ENCODE data around the gene NDUFV2.

NDUFV2 gene

DNA sequence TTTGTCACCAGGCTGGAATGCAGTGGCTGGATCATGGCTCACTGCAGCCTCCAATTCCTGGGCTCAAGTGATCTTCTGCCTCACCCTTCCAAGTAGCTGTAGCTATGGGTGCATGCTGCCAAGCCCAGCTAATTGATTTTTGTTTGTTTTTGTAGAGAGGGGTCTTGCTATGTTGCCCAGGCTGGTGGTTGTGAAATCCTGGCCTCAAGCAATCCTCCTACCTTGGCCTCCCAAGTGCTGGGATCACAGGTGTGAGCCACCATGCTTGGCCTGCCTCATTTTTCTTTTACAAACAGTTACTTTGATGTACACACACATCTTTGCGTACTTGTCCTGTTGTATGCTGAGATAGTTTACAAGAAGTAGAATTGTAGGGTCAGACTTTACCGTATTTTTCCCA lies 21.0 kb downstream of the NDUFV2 start:
- no peak for TF ChIP-seq CTCF (conservative IDR thresholded peaks at IDR 0.05; ENCODE audit: low read depth)
- CTCF ChIA-PET: no interaction called here
- DNase-seq (ENCODE audit: low spot score): no peak
- POLR2A ChIA-PET (ENCODE audit: low non-redundant PET): no interaction called here
- no peak overlapping the region for H3K27ac ChIP-seq

DNA sequence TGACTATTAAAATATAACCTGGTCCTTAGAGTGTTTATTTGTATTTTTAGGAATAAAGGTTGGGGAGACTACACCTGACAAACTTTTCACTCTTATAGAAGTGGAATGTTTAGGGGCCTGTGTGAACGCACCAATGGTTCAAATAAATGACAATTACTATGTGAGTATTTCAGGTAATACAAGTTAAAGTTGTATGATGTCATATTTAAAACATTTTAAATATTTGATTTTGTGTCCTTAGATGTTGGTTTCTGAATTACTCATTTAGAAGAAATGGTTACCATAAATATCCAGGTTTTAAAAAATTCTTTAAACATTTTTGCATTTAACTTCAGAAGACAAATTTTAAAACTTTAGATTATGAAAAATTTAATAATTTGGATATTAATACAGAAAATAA lies 22.3 kb downstream of the NDUFV2 start:
- no peak for TF ChIP-seq CTCF (conservative IDR thresholded peaks at IDR 0.05; ENCODE audit: low read depth)
- no peak for DNase-seq (ENCODE audit: low spot score)
- H3K27ac ChIP-seq: no peak overlapping the region
- CTCF ChIA-PET: no interaction called here
- POLR2A ChIA-PET (ENCODE audit: low non-redundant PET): no interaction called here

DNA sequence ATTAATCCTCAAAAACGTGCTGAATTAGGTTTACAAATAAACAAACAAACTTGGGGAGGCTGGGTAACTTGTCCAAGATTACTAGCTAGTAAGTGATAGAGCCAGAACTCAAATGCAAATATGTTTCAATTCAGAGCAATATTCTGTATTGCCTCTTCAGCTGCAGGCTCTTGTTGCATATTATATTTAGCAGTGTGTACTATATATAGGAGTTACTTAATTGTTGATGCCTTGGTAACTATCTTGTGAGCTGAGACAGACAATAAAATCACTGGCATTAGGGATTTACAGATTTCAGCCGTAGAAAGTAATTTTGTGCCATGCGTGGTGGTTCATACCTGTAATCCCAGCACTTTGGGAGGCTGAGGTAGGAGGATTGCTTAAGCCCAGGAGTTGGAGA lies 23.8 kb downstream of the NDUFV2 start:
- ChIA-PET POLR2A (ENCODE audit: low non-redundant PET) (no interaction called here), CTCF (no interaction called here)
- no peak for DNase-seq (ENCODE audit: low spot score)
- H3K27ac ChIP-seq: no peak overlapping the region
- no peak for TF ChIP-seq CTCF (conservative IDR thresholded peaks at IDR 0.05; ENCODE audit: low read depth)

DNA sequence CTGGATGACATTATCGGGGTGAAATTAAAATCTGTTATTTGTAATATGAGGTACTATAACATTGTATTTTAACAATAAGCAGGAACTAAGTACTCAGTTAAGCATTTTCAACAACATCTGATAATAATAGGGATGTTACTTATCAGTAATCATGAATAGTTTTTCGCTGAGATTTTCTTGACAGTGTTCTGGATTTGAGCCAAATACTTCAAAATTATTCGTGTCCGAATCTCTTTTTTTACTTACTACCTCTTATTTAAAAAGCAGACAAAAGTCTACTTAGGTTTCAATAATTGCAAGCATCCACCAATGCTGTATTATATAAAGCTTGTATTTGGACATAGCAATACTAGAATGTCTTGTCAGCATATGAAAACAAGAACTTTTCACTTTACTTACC lies 27.7 kb downstream of the NDUFV2 start:
- no peak for DNase-seq (ENCODE audit: low spot score)
- TF ChIP-seq CTCF (conservative IDR thresholded peaks at IDR 0.05; ENCODE audit: low read depth): no peak
- H3K27ac ChIP-seq: no peak overlapping the region
- CTCF ChIA-PET: no interaction called here
- POLR2A ChIA-PET (ENCODE audit: low non-redundant PET): no interaction called here

DNA sequence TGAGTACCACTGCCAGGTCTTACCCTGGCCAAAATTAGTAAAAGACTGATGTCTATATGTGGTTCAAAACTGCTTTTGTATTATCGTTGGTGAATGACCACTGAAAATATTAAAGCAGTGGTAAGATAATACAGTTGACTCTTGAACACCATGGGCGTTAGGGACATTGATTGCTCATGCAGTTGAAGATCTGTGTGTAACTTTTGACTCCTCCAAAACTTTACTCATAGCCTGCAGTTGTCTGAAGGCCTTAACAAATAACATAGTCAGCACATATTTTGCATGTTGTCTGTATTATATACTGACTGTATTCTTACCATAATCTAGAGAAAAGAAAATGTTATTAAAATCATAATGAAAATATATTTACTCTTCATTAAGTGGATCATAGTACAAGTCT lies 28.3 kb downstream of the NDUFV2 start:
- ChIA-PET POLR2A (ENCODE audit: low non-redundant PET) (no interaction called here), CTCF (no interaction called here)
- no peak for DNase-seq (ENCODE audit: low spot score)
- H3K27ac ChIP-seq: no peak overlapping the region
- TF ChIP-seq CTCF (conservative IDR thresholded peaks at IDR 0.05; ENCODE audit: low read depth): no peak

GRCh38 chr18:9132628-9133027 lies 30.1 kb downstream of the NDUFV2 start:
- ChIA-PET CTCF (interaction anchor here (1.1 kb wide), 1 partner anchor 14 kb away, joined by 3 read pairs; no protein-coding TSS in a partner anchor), POLR2A (ENCODE audit: low non-redundant PET) (no interaction called here)
- DNase-seq (ENCODE audit: low spot score): no peak
- no peak for TF ChIP-seq CTCF (conservative IDR thresholded peaks at IDR 0.05; ENCODE audit: low read depth)
- peak overlapping the region; percentile 40; the same call in 1 of the 2 replicates for H3K27ac ChIP-seq

- no peak for TF ChIP-seq CTCF (conservative IDR thresholded peaks at IDR 0.05; ENCODE audit: low read depth)
- POLR2A ChIA-PET (ENCODE audit: low non-redundant PET): no interaction called here
- CTCF ChIA-PET: interaction anchor here (1.1 kb wide), 1 partner anchor 15 kb away, joined by 3 read pairs; no protein-coding TSS in a partner anchor
- DNase-seq (ENCODE audit: low spot score): peak; percentile 17
- no peak overlapping the region for H3K27ac ChIP-seq
Measured at GRCh38 chr18:9133225-9133624, 30.7 kb downstream of the NDUFV2 start.

All from RWPE1 (cell line).